Neural progenitor cell (in vitro differentiated cells): ENCODE data around the gene ARIH2. TPM values are rescaled to one million over a fixed set of nuclear protein-coding genes. Genes with fewer than 3 reads are reported as not detected.

ENCODE experiments used
- DNase-seq: peaks from one replicate; pipeline ENCODE4 v3.0.0-alpha.2; 2016; ENCODE audit warnings: low spot score
- H2AFZ ChIP-seq: fragments of 200-600 bp; sonication (generic); replicated peaks from 2 replicates; pipeline ENCODE4 v1.6.1; 2016; ENCODE audit warnings: antibody characterized with exemption
- H3F3A ChIP-seq: fragments of 200-600 bp; sonication (generic); 2 replicates; pipeline ENCODE4 v1.6.1; 2016; ENCODE audit warnings: antibody characterized with exemption, low read depth
- H3K27ac ChIP-seq: fragments of 200-600 bp; sonication (generic); 2 replicates; pipeline ENCODE4 v1.5.1; 2016; ENCODE audit warnings: mild to moderate bottlenecking
- H3K27me3 ChIP-seq: fragments of 200-600 bp; sonication (generic); 2 replicates; pipeline ENCODE4 v1.6.1; 2016; ENCODE audit warnings: mild to moderate bottlenecking, moderate library complexity
- H3K36me3 ChIP-seq: fragments of 200-600 bp; sonication (generic); 2 replicates; pipeline ENCODE4 v1.5.1; 2016
- H3K4me1 ChIP-seq: fragments of 200-600 bp; sonication (generic); 2 replicates; pipeline ENCODE4 v1.6.1; 2016; ENCODE audit warnings: mixed run types
- H3K4me2 ChIP-seq: fragments of 200-600 bp; sonication (generic); 2 replicates; pipeline ENCODE4 v1.6.1; 2016
- H3K4me3 ChIP-seq: fragments of 200-600 bp; sonication (generic); 2 replicates; pipeline ENCODE4 v1.5.1; 2016
- H3K79me2 ChIP-seq: fragments of 200-600 bp; sonication (generic); 2 replicates; pipeline ENCODE4 v1.6.1; 2016; ENCODE audit warnings: low read depth
- H3K9ac ChIP-seq: fragments of 200-600 bp; sonication (generic); 2 replicates; pipeline ENCODE4 v1.6.1; 2016
- H3K9me3 ChIP-seq: fragments of 200-600 bp; sonication (generic); 2 replicates; pipeline ENCODE4 v1.5.1; 2016; ENCODE audit warnings: low read depth
- H4K20me1 ChIP-seq: fragments of 200-600 bp; sonication (generic); 2 replicates; pipeline ENCODE4 v1.6.1; 2016; ENCODE audit warnings: low read depth
- H3K27ac Mint-ChIP-seq: 3 replicates; pipeline ENCODE4 v1.8.0; 2021; ENCODE audit warnings: mixed read lengths
- H3K27me3 Mint-ChIP-seq: 2 replicates; pipeline ENCODE4 v1.8.0; 2022; ENCODE audit warnings: low read depth, mild to moderate bottlenecking, inconsistent platforms, moderate library complexity, mixed read lengths; ENCODE audit not compliant: insufficient read depth
- H3K36me3 Mint-ChIP-seq: 3 replicates; pipeline ENCODE4 v1.8.0; 2021; ENCODE audit warnings: mixed read lengths
- H3K4me1 Mint-ChIP-seq: 3 replicates; pipeline ENCODE4 v1.8.0; 2021; ENCODE audit warnings: mixed read lengths
- H3K4me3 Mint-ChIP-seq: 3 replicates; pipeline ENCODE4 v1.8.0; 2021; ENCODE audit warnings: mild to moderate bottlenecking, moderate library complexity, mixed read lengths
- H3K9me3 Mint-ChIP-seq: 3 replicates; pipeline ENCODE4 v1.8.0; 2020; ENCODE audit warnings: mixed read lengths
- CTCF ChIP-seq: fragments of 200-600 bp; sonication (generic); IDR thresholded peaks from 2 replicates; pipeline ENCODE4 v1.5.1; 2017; ENCODE audit warnings: antibody characterized with exemption, mild to moderate bottlenecking
- EZH2 ChIP-seq: fragments of 200-600 bp; sonication (generic); IDR thresholded peaks from 2 replicates; pipeline ENCODE4 v1.6.1; 2017; ENCODE audit warnings: antibody characterized with exemption, mild to moderate bottlenecking, moderate library complexity
- EZH2phosphoT487 ChIP-seq: fragments of 200-600 bp; sonication (generic); IDR thresholded peaks from 2 replicates; pipeline ENCODE4 v1.6.1; 2017; ENCODE audit warnings: antibody characterized with exemption
- total RNA-seq: library from RNA; depleted of rRNA; stranded (reverse); fragments of >200 nt; gene quantifications from 2 replicates; pipeline ENCODE4 v1.2.3, GENCODE V29; 2015; ENCODE audit warnings: low replicate concordance

ARIH2 gene
- total RNA-seq, 1 donor from 2014 or later: 101 TPM

DNA sequence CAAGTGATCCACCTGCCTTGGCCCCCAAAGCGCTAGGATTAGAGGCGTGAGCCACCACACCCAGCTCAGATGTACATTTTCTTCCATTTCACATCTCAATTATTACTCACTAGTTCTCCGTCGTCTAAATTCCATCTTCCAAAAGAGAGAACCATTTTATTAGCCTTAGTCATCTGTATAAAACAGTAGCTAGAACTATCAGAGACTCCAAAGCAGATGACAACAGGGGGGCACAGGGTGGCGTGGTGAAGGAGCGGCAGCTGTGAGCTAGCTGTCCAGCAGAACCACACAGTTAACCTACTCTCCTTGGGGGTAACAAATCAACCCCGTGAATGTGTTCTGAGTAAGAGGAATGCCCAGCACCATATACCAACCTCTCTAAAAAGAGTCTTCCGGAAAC, 27.0 kb upstream of the ARIH2 start:
- Histone ChIP-seq H4K20me1 (no peaks in the 10 kb centered on the region), H3K4me3 (no peak overlapping the region), H2AFZ (no peak overlapping the region), H3K4me1 (no peaks in the 10 kb centered on the region), H3K79me2 (no peaks in the 10 kb centered on the region), H3K9ac (no peak overlapping the region), H3K36me3 (no peaks in the 10 kb centered on the region), H3K27me3 (no peaks in the 10 kb centered on the region), H3F3A (no peaks in the 10 kb centered on the region), H3K27ac (no peak overlapping the region), H3K4me2 (no peak overlapping the region), H3K9me3 (no peaks in the 10 kb centered on the region)
- no peak for DNase-seq
- H3K27me3 Mint-ChIP-seq: peaks cover 2% of the 10 kb centered on the region
- peak overlapping the region; percentile 18 for H3K27ac Mint-ChIP-seq
- H3K9me3 Mint-ChIP-seq: no peaks in the 10 kb centered on the region
- H3K4me3 Mint-ChIP-seq: no peak overlapping the region
- TF ChIP-seq EZH2 (no peak), CTCF (no peak)
- peaks cover 2% of the 10 kb centered on the region for H3K4me1 Mint-ChIP-seq
- no peaks in the 10 kb centered on the region for H3K36me3 Mint-ChIP-seq

DNA sequence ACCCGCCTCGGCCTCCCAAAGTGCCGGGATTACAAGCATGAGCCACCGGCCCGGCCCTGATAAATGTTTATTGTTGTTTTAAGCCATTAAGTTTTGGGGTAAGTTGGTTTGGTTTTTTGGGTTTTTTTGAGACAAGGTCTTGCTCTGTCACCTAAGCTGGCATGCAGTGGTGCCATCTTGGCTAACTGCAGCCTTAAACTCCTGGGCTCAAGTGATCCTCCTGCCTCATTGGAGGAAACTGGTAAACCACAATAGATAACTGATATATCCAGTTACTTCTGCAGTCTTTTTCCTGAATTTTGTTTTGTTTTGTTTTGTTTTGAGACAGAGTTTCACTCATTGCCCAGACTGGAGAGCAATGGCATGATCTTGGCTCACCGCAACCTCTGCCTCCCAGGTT, 24.1 kb upstream of the ARIH2 start:
- Histone ChIP-seq H3K4me2 (no peak overlapping the region), H3K9me3 (no peaks in the 10 kb centered on the region), H2AFZ (no peak overlapping the region), H4K20me1 (no peaks in the 10 kb centered on the region), H3K79me2 (no peaks in the 10 kb centered on the region), H3K9ac (no peak overlapping the region), H3K36me3 (no peaks in the 10 kb centered on the region), H3K27ac (no peak overlapping the region), H3K4me3 (no peak overlapping the region), H3K27me3 (peaks cover 10% of the 10 kb centered on the region), H3K4me1 (no peaks in the 10 kb centered on the region), H3F3A (peaks cover 12% of the 10 kb centered on the region)
- Mint-ChIP-seq H3K4me1 (peaks cover 16% of the 10 kb centered on the region), H3K36me3 (no peaks in the 10 kb centered on the region), H3K9me3 (no peaks in the 10 kb centered on the region), H3K27ac (no peak overlapping the region), H3K27me3 (peaks cover 2% of the 10 kb centered on the region), H3K4me3 (no peak overlapping the region)
- TF ChIP-seq EZH2: no peak
- TF ChIP-seq CTCF: no peak
- no peak for TF ChIP-seq EZH2phosphoT487
- DNase-seq: no peak

DNA sequence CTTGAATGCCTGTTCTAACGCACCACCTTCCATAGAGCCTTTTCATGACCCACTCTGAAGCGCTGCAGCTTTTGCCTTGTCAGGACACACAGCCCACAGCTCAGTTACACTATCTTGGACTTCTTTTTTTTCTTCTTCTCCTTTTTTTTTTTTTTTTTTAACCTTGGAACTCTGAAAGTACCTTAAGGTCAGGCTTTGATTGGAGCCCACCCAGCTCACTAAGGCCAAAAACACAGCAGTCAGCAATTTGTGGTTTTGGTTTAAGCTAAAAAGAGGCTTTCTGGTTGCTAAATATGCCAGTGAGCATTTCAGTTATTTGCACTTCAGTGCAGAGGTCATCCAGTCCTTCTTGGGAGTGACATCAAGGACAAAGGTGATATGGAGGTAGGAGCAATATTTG, 21.7 kb upstream of the ARIH2 start:
- H3F3A ChIP-seq: peaks cover 13% of the 10 kb centered on the region
- Mint-ChIP-seq H3K27ac (peak overlapping the region; percentile 62), H3K36me3 (no peaks in the 10 kb centered on the region), H3K4me1 (peaks cover 14% of the 10 kb centered on the region), H3K9me3 (no peaks in the 10 kb centered on the region), H3K4me3 (peak overlapping the region; percentile 41), H3K27me3 (peaks cover 6% of the 10 kb centered on the region)
- no peak overlapping the region for H3K4me2 ChIP-seq
- no peak overlapping the region for H3K9ac ChIP-seq
- H3K9me3 ChIP-seq: no peaks in the 10 kb centered on the region
- H3K4me3 ChIP-seq: no peak overlapping the region
- no peaks in the 10 kb centered on the region for H3K4me1 ChIP-seq
- H3K36me3 ChIP-seq: no peaks in the 10 kb centered on the region
- H3K27me3 ChIP-seq: peaks cover 10% of the 10 kb centered on the region
- H4K20me1 ChIP-seq: no peaks in the 10 kb centered on the region
- H3K27ac ChIP-seq: no peak overlapping the region
- no peak for TF ChIP-seq CTCF
- TF ChIP-seq EZH2: no peak
- no peak for TF ChIP-seq EZH2phosphoT487
- no peak overlapping the region for H2AFZ ChIP-seq
- no peak for DNase-seq
- no peaks in the 10 kb centered on the region for H3K79me2 ChIP-seq
